ENCODE results near the gene GRAMD1A.
"Not testable (repeated sequence)": the region's sequence is repeated elsewhere in the genome, so short reads cannot be mapped to it uniquely, and the experiment has no call there.

Gene GRAMD1A

GRCh38 chr19:34969721-34970120, 30.4 kb upstream of the GRAMD1A start:
- no peak for TF ChIP-seq CTCF (IDR thresholded peaks at IDR 0.05)
- DNase-seq (ENCODE audit: low spot score), result peak; percentile 26
- Histone ChIP-seq H3K27ac (no peak overlapping the region), H3K4me3 (no peak overlapping the region)

GRCh38 chr19:34970185-34970780, 29.8 kb upstream of the GRAMD1A start:
- DNase-seq (ENCODE audit: low spot score), result peak; percentile 62
- not testable (repeated sequence) for H3K4me3 ChIP-seq, H3K27ac ChIP-seq

- Histone ChIP-seq H3K27ac (no peak overlapping the region), H3K4me3 (no peak overlapping the region)
- peak; percentile 47 for DNase-seq (ENCODE audit: low spot score)
- TF ChIP-seq CTCF (IDR thresholded peaks at IDR 0.05), result no peak
Observed at GRCh38 chr19:34972163-34972705, 27.9 kb upstream of the GRAMD1A start.

- Histone ChIP-seq H3K27ac (no peak overlapping the region), H3K4me3 (no peak overlapping the region)
- DNase-seq (ENCODE audit: low spot score), result no peak
- TF ChIP-seq CTCF (IDR thresholded peaks at IDR 0.05), result no peak
Observed at GRCh38 chr19:34974646-34975045, 25.5 kb upstream of the GRAMD1A start.

GRCh38 chr19:34975056-34975455, 25.1 kb upstream of the GRAMD1A start:
- Histone ChIP-seq H3K27ac (no peak overlapping the region), H3K4me3 (no peak overlapping the region)
- peak; percentile 8 for DNase-seq (ENCODE audit: low spot score)
- TF ChIP-seq CTCF (IDR thresholded peaks at IDR 0.05), result no peak

GRCh38 chr19:34976611-34977010, 23.5 kb upstream of the GRAMD1A start:
- peak; percentile 11 for DNase-seq (ENCODE audit: low spot score)
- no peak for TF ChIP-seq CTCF (IDR thresholded peaks at IDR 0.05)
- Histone ChIP-seq H3K4me3 (no peak overlapping the region), H3K27ac (no peak overlapping the region)

GRCh38 chr19:34979819-34980640, 20.1 kb upstream of the GRAMD1A start:
- DNase-seq (ENCODE audit: low spot score), result no peak
- TF ChIP-seq CTCF (IDR thresholded peaks at IDR 0.05), result no peak
- H3K27ac ChIP-seq, result no peak overlapping the region
- H3K4me3 ChIP-seq, result no peak overlapping the region
